HepG2 (cell line): ENCODE data around the gene CASP7. TPM values are rescaled to one million over a fixed set of nuclear protein-coding genes. Genes with fewer than 3 reads are reported as not detected.

Source experiments
- ATAC-seq: fragments of 200-7000 bp; cut with Tn5 transposase; 3 replicates; pipeline ENCODE4 v1.9.1; 2020; ENCODE audit warnings: mild to moderate bottlenecking, moderate library complexity
- BruUV-seq: library from RNA; stranded (reverse); fragments of 400-500 nt; replicated peaks from 2 replicates; lab custom pipeline; 2021; lab: Mats Ljungman, UMichigan
- CTCF ChIA-PET: fragments of 300-600 bp; formaldehyde crosslinking; extraction: SDS; loops from one replicate; lab custom pipeline; 2021; ENCODE audit warnings: low total read pairs, inconsistent platforms, low intra/inter-chr PET ratio; lab: Yijun Ruan, JAX
- POLR2A ChIA-PET: fragments of 350-600 bp; sonication (Branson Sonifier 250); formaldehyde crosslinking; loops from one replicate; lab custom pipeline; 2020; ENCODE audit warnings: antibody characterized with exemption, inconsistent platforms; lab: Yijun Ruan, JAX
- DNase-seq: peaks from one replicate; pipeline ENCODE4 v3.0.0-alpha.2; 2015; ENCODE audit warnings: low spot score
- FAIRE-seq: peaks from 3 replicates; lab custom pipeline; 2011; peaks lifted over from hg19 to GRCh38; lab: Jason Lieb, UNC
- H2AFZ ChIP-seq: one replicate; pipeline ENCODE4 v1.6.1; 2011; ENCODE audit warnings: low read length, inconsistent platforms
- H3K27ac ChIP-seq: fragments of 300-600 bp; 3 replicates; pipeline ENCODE4 v1.8.0; 2011; ENCODE audit warnings: mixed run types, mild to moderate bottlenecking, mixed read lengths, low read length, inconsistent platforms; ENCODE audit not compliant: insufficient read depth; ENCODE audit errors: extremely low read length
- H3K27me3 ChIP-seq, 2 experiments: fragments of 200-600 bp in 1 of 2; 2 replicates in 1 of 2; 3 replicates in 1 of 2; pipeline versions ENCODE4 v1.6.0 to v1.8.0; 2011; ENCODE audit warnings: low read length in 2 of 2, mild to moderate bottlenecking in 2 of 2, moderate library complexity in 2 of 2, inconsistent platforms in 1 of 2; ENCODE audit not compliant: insufficient read depth in 2 of 2, control insufficient read depth in 1 of 2
- H3K36me3 ChIP-seq, 2 experiments: fragments of 200-600 bp in 1 of 2; replicated peaks in 1 of 2; 2 replicates in 1 of 2; 3 replicates in 1 of 2; pipeline versions ENCODE4 v1.5.1 to v1.8.0; 2011; ENCODE audit warnings: low read length in 2 of 2, inconsistent platforms in 1 of 2; ENCODE audit not compliant: insufficient read depth in 2 of 2, control insufficient read depth in 1 of 2
- H3K4me1 ChIP-seq: 2 replicates; pipeline ENCODE4 v1.5.1; 2012; ENCODE audit warnings: low read length, inconsistent platforms; ENCODE audit not compliant: insufficient read depth
- H3K4me2 ChIP-seq: 2 replicates; pipeline ENCODE4 v1.6.0; 2011; ENCODE audit warnings: low read depth, low read length, inconsistent platforms
- H3K4me3 ChIP-seq, 3 experiments: fragments of 200-600 bp in 1 of 3; sonication (generic), shearing (Covaris generic) in 1 of 3; replicated peaks in 1 of 3; 2 replicates each; pipeline ENCODE4 v1.5.1; 2011 to 2016; ENCODE audit warnings: low read length in 3 of 3, inconsistent platforms in 2 of 3, low read depth in 2 of 3, mild to moderate bottlenecking in 2 of 3, control low read depth in 1 of 3, mixed read lengths in 1 of 3; ENCODE audit not compliant: insufficient read depth in 1 of 3
- H3K79me2 ChIP-seq: one replicate; pipeline ENCODE4 v1.6.1; 2011; ENCODE audit warnings: low read length, inconsistent platforms; ENCODE audit not compliant: insufficient read depth
- H3K9ac ChIP-seq: 2 replicates; pipeline ENCODE4 v1.6.0; 2011; ENCODE audit warnings: mild to moderate bottlenecking, low read depth, low read length, inconsistent platforms; ENCODE audit not compliant: insufficient read depth
- H3K9me3 ChIP-seq: 2 replicates; pipeline ENCODE4 v1.5.1; 2012; ENCODE audit warnings: mild to moderate bottlenecking, low read length
- H4K20me1 ChIP-seq: 2 replicates; pipeline ENCODE4 v1.6.0; 2011; ENCODE audit warnings: inconsistent platforms, mild to moderate bottlenecking, low read length, moderate library complexity; ENCODE audit not compliant: insufficient read depth
- ARHGAP35 ChIP-seq: sonication (generic); formaldehyde crosslinking; IDR thresholded peaks from 2 replicates; pipeline ENCODE4 v1.9.0; 2022; ENCODE audit warnings: mild to moderate bottlenecking, inconsistent platforms, moderate library complexity, missing genetic modification reagents, borderline replicate concordance
- CHCHD3 ChIP-seq: sonication (generic); formaldehyde crosslinking; IDR thresholded peaks from 2 replicates; pipeline ENCODE4 v1.8.0; 2022; ENCODE audit warnings: mild to moderate bottlenecking, missing genetic modification reagents, moderate library complexity
- RARG ChIP-seq: sonication (generic); formaldehyde crosslinking; IDR thresholded peaks from 2 replicates; pipeline ENCODE4 v1.4.0; 2020; ENCODE audit warnings: low read depth, mild to moderate bottlenecking, missing genetic modification reagents
- TAF15 ChIP-seq: fragments of 200-400 bp; formaldehyde crosslinking; IDR thresholded peaks from one replicate; pipeline ENCODE4 v1.6.1; 2018; ENCODE audit warnings: mild to moderate bottlenecking, low read depth, low read length; ENCODE audit not compliant: poor library complexity, severe bottlenecking
- TMF1 ChIP-seq: sonication (generic); formaldehyde crosslinking; IDR thresholded peaks from 2 replicates; pipeline ENCODE4 v1.8.1; 2022; ENCODE audit warnings: low read depth, missing genetic modification reagents
- TSC22D2 ChIP-seq: sonication (generic); formaldehyde crosslinking; IDR thresholded peaks from 2 replicates; pipeline ENCODE4 v1.5.1; 2020; ENCODE audit warnings: missing genetic modification reagents, mild to moderate bottlenecking, borderline replicate concordance
- ZEB1 ChIP-seq: IDR thresholded peaks from 2 replicates; pipeline ENCODE4 v1.6.1; 2012; ENCODE audit warnings: mild to moderate bottlenecking, low read depth, inconsistent platforms; ENCODE audit not compliant: insufficient replicate concordance
- ZNF30 ChIP-seq: sonication (generic); formaldehyde crosslinking; IDR thresholded peaks from 2 replicates; pipeline ENCODE4 v1.5.0; 2020; ENCODE audit warnings: mild to moderate bottlenecking, missing genetic modification reagents
- ZNF782 ChIP-seq: sonication (generic); formaldehyde crosslinking; IDR thresholded peaks from 2 replicates; pipeline ENCODE4 v1.4.0; 2020; ENCODE audit warnings: missing genetic modification reagents, mild to moderate bottlenecking, borderline replicate concordance
- ZSCAN29 ChIP-seq: sonication (generic); formaldehyde crosslinking; conservative IDR thresholded peaks from 2 replicates; pipeline ENCODE4 v1.4.0; 2020; ENCODE audit warnings: mild to moderate bottlenecking, missing genetic modification reagents
- WGBS: methylation state at CpG from one replicate; pipeline ENCODE4 v1.1.6; 2017; ENCODE audit warnings: low lambda C conversion rate; 5-methylcytosine and 5-hydroxymethylcytosine counted together
- in situ Hi-C: cut with HindIII; loops from 2 replicates; pipeline ENCODE4 v1.10.0; 2017; ENCODE audit warnings: low pct_unique_long_range_greater_than_20kb; ENCODE audit not compliant: extremely low pct_ligation_motif_present
- intact Hi-C: fragments of 100-400 bp; cut with micrococcal nuclease; formaldehyde crosslinking; loops from one replicate; pipeline ENCODE4 v1.10.0; 2022; ENCODE audit not compliant: unreplicated experiment
- polyA plus RNA-seq, 8 experiments: library from polyadenylated mRNA; depleted of rRNA in 3 of 8; stranded (reverse) in 7 of 8; unstranded in 1 of 8; fragments of >200 nt; fragmentation: Illumina TruSeq in 4 of 8; extraction: Trizol in 4 of 8; gene quantifications; 2 replicates each; pipeline versions ENCODE4 v1.2.1 to v1.2.3, GENCODE V29; 2011 to 2016; ENCODE audit warnings: low read depth in 4 of 8, missing spikeins in 1 of 8, mixed read lengths in 1 of 8; ENCODE audit not compliant: insufficient read depth in 1 of 8
- total RNA-seq, 5 experiments: library from RNA; depleted of rRNA; stranded (reverse); fragments of >200 nt; fragmentation: Illumina TruSeq; extraction: Trizol; gene quantifications; 2 replicates each; pipeline ENCODE4 v1.2.3, GENCODE V29; 2016; ENCODE audit warnings: low read depth in 1 of 5
- TF ChIP-seq, protein P1 (sequence below), 2 experiments: sonication (generic) in 1 of 2; formaldehyde crosslinking in 1 of 2; IDR thresholded peaks; 2 replicates each; pipeline versions ENCODE4 v1.6.1 to v1.9.0; 2014 to 2022; ENCODE audit warnings: antibody characterized with exemption in 1 of 2, borderline replicate concordance in 1 of 2, inconsistent platforms in 1 of 2, low read depth in 1 of 2, missing genetic modification reagents in 1 of 2
- TF ChIP-seq, protein P2 (sequence below): sonication (generic); formaldehyde crosslinking; conservative IDR thresholded peaks from 2 replicates; pipeline ENCODE4 v1.8.0; 2022; ENCODE audit warnings: missing genetic modification reagents
- TF ChIP-seq, protein P3 (sequence below): sonication (generic); formaldehyde crosslinking; IDR thresholded peaks from 2 replicates; pipeline ENCODE4 v1.4.0; 2020; ENCODE audit warnings: missing genetic modification reagents, borderline replicate concordance

CASP7 gene
- total and polyA plus RNA-seq, 2 of the 13 experiments (the other 11 are each of a cell fraction or from before 2014, with no cell fraction given), result 11.9 to 39.3 TPM

DNA sequence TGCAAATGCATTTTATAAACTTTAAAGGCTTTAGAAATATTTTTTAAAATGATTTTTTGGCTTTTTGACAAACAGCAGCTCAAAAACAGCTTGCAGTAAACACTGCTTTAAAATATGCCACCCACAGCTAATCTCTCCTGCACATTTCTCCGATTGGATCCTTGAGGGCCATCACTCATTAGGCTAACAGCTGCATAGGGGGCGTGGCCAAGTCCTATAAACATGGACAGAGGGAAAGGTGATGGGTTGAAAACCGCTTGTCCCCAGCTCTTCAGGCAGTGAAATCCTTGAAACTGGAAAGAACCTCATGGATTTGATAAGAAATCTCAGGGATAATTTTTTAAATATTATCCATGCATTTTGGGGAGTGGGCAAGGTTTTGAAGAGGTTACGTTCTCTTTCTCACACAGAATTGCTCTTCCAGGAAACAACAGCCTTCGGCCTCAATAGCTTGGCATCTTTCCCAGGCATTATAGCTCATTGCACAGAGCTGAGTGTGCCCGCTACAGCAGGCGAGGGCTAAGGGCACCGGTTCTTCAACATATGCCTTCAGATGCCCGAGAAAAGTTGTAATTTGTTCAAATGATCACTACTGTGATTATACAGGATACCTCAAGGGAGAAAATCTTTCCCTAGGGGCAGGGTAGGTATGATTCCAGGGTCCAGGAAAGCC, 73.4 kb downstream of the CASP7 start:
- Histone ChIP-seq H3K27ac (no peak overlapping the region), H3K4me3 (no peak overlapping the region), H3K4me2 (no peak overlapping the region), H3K27me3 (peaks cover 0 to 4% of the 10 kb centered on the region in 2 experiments; a peak in 1 of 5 replicates), H4K20me1 (no peaks in the 10 kb centered on the region), H3K36me3 (no peaks in the 10 kb centered on the region), H3K9ac (no peak overlapping the region), H3K4me1 (0 out of 2 replicates have a peak, but pooled peaks cover 13% of the 10 kb centered on the region), H3K79me2 (no peaks in the 10 kb centered on the region), H2AFZ (no peak overlapping the region), H3K9me3 (no peaks in the 10 kb centered on the region)
- FAIRE-seq (no peak), ATAC-seq (no peak), DNase-seq (no peak)
- ChIA-PET CTCF (no interaction called here), POLR2A (no interaction called here)
- BruUV-seq, result no TSS peak
- 33% methylated on average over 9 of the region's 9 CpGs for WGBS
- in situ Hi-C loops (no loop called here), intact Hi-C loops (no loop called here)
- TF ChIP-seq, protein P1, sequence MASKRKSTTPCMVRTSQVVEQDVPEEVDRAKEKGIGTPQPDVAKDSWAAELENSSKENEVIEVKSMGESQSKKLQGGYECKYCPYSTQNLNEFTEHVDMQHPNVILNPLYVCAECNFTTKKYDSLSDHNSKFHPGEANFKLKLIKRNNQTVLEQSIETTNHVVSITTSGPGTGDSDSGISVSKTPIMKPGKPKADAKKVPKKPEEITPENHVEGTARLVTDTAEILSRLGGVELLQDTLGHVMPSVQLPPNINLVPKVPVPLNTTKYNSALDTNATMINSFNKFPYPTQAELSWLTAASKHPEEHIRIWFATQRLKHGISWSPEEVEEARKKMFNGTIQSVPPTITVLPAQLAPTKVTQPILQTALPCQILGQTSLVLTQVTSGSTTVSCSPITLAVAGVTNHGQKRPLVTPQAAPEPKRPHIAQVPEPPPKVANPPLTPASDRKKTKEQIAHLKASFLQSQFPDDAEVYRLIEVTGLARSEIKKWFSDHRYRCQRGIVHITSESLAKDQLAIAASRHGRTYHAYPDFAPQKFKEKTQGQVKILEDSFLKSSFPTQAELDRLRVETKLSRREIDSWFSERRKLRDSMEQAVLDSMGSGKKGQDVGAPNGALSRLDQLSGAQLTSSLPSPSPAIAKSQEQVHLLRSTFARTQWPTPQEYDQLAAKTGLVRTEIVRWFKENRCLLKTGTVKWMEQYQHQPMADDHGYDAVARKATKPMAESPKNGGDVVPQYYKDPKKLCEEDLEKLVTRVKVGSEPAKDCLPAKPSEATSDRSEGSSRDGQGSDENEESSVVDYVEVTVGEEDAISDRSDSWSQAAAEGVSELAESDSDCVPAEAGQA (IDR thresholded peaks at IDR 0.05; ENCODE audit: low read depth), result no peak
- TF ChIP-seq, protein P1 (CRISPR knock-in tag; IDR thresholded peaks at IDR 0.05; ENCODE audit: borderline replicate concordance), result no peak
- TF ChIP-seq ZNF30 (CRISPR knock-in tag) (no peak), ARHGAP35 (CRISPR knock-in tag) (no peak), TSC22D2 (CRISPR knock-in tag) (no peak), TAF15 (no peak), ZEB1 (no peak), ZNF782 (no peak), TMF1 (CRISPR knock-in tag) (no peak), RARG (CRISPR knock-in tag) (no peak), ZSCAN29 (CRISPR knock-in tag) (no peak), CHCHD3 (no peak)
- TF ChIP-seq, protein P2, sequence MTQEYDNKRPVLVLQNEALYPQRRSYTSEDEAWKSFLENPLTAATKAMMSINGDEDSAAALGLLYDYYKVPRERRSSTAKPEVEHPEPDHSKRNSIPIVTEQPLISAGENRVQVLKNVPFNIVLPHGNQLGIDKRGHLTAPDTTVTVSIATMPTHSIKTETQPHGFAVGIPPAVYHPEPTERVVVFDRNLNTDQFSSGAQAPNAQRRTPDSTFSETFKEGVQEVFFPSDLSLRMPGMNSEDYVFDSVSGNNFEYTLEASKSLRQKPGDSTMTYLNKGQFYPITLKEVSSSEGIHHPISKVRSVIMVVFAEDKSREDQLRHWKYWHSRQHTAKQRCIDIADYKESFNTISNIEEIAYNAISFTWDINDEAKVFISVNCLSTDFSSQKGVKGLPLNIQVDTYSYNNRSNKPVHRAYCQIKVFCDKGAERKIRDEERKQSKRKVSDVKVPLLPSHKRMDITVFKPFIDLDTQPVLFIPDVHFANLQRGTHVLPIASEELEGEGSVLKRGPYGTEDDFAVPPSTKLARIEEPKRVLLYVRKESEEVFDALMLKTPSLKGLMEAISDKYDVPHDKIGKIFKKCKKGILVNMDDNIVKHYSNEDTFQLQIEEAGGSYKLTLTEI (CRISPR knock-in tag), result no peak
- TF ChIP-seq, protein P3, sequence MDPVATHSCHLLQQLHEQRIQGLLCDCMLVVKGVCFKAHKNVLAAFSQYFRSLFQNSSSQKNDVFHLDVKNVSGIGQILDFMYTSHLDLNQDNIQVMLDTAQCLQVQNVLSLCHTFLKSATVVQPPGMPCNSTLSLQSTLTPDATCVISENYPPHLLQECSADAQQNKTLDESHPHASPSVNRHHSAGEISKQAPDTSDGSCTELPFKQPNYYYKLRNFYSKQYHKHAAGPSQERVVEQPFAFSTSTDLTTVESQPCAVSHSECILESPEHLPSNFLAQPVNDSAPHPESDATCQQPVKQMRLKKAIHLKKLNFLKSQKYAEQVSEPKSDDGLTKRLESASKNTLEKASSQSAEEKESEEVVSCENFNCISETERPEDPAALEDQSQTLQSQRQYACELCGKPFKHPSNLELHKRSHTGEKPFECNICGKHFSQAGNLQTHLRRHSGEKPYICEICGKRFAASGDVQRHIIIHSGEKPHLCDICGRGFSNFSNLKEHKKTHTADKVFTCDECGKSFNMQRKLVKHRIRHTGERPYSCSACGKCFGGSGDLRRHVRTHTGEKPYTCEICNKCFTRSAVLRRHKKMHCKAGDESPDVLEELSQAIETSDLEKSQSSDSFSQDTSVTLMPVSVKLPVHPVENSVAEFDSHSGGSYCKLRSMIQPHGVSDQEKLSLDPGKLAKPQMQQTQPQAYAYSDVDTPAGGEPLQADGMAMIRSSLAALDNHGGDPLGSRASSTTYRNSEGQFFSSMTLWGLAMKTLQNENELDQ (CRISPR knock-in tag), result no peak
